H1 (cell line): ENCODE measurements around the gene HMG20A. TPM values are rescaled to one million over a fixed set of nuclear protein-coding genes. Genes with fewer than 3 reads are reported as not detected.

Experiments
- CTCF ChIA-PET: fragments of 300-600 bp; sonication (Branson Sonifier 250); formaldehyde crosslinking; loops from one replicate; lab custom pipeline; 2021; ENCODE audit not compliant: partially characterized antibody; lab: Charles Lee
- POLR2A ChIA-PET: fragments of 300-600 bp; sonication (Branson Sonifier 250); formaldehyde crosslinking; loops from one replicate; lab custom pipeline; 2021; ENCODE audit warnings: inconsistent platforms; ENCODE audit not compliant: partially characterized antibody; lab: Charles Lee
- DNase-seq, 2 experiments: peaks; one replicate each; pipeline versions ENCODE4 v3.0.0 to v3.0.0-alpha.2; 2010 to 2022; ENCODE audit warnings: low spot score in 2 of 2, low read depth in 1 of 2, mixed read lengths in 1 of 2
- FAIRE-seq: peaks from 2 replicates; lab custom pipeline; 2011; peaks lifted over from hg19 to GRCh38; lab: Jason Lieb, UNC
- H2AFZ ChIP-seq: 2 replicates; pipeline ENCODE4 v1.8.1; 2012; ENCODE audit warnings: low read length, inconsistent platforms
- H2AK5ac ChIP-seq: 2 replicates; pipeline ENCODE4 v1.6.1; 2013; ENCODE audit warnings: low read depth, low read length
- H2BK120ac ChIP-seq: replicated peaks from 2 replicates; pipeline ENCODE3; 2013; ENCODE audit warnings: low read depth, low read length, inconsistent platforms
- H2BK12ac ChIP-seq: 2 replicates; pipeline ENCODE4 v1.6.1; 2013; ENCODE audit warnings: low read depth, low read length
- H2BK15ac ChIP-seq: 2 replicates; pipeline ENCODE4 v1.6.1; 2013; ENCODE audit warnings: low read length
- H2BK20ac ChIP-seq: 2 replicates; pipeline ENCODE4 v1.6.1; 2013; ENCODE audit warnings: low read length
- H2BK5ac ChIP-seq: 2 replicates; pipeline ENCODE4 v1.6.1; 2013; ENCODE audit warnings: low read depth, low read length
- H3K14ac ChIP-seq: 2 replicates; pipeline ENCODE4 v1.6.1; 2013; ENCODE audit warnings: inconsistent platforms; ENCODE audit not compliant: insufficient read length
- H3K18ac ChIP-seq: 2 replicates; pipeline ENCODE4 v1.6.1; 2013; ENCODE audit warnings: low read length; ENCODE audit errors: extremely low read depth
- H3K23ac ChIP-seq: 2 replicates; pipeline ENCODE4 v1.6.1; 2013; ENCODE audit warnings: inconsistent platforms; ENCODE audit not compliant: insufficient read length
- H3K23me2 ChIP-seq: 2 replicates; pipeline ENCODE4 v1.6.1; 2013; ENCODE audit warnings: low read depth, low read length
- H3K27ac ChIP-seq: 2 replicates; pipeline ENCODE4 v1.6.1; 2011; ENCODE audit warnings: low read depth, low read length, inconsistent platforms
- H3K27me3 ChIP-seq, 4 experiments: replicated peaks in 1 of 4; 1 replicate in 1 of 4; 2 replicates in 3 of 4; pipeline versions ENCODE4 v1.6.1 to v1.8.1; 2011 to 2013; ENCODE audit warnings: low read length in 3 of 4, mild to moderate bottlenecking in 3 of 4, inconsistent platforms in 2 of 4, mixed read lengths in 2 of 4, moderate library complexity in 1 of 4; ENCODE audit not compliant: control insufficient read depth in 3 of 4, insufficient read depth in 3 of 4; ENCODE audit errors: extremely low read depth in 1 of 4
- H3K36me3 ChIP-seq, 4 experiments: 2 replicates each; pipeline versions ENCODE4 v1.6.1 to v1.8.1; 2011 to 2013; ENCODE audit warnings: mild to moderate bottlenecking in 4 of 4, low read length in 3 of 4, moderate library complexity in 2 of 4, control low read depth in 1 of 4, inconsistent platforms in 1 of 4; ENCODE audit not compliant: insufficient read depth in 4 of 4, control insufficient read depth in 2 of 4
- H3K4ac ChIP-seq: replicated peaks from 2 replicates; pipeline ENCODE3; 2013; ENCODE audit warnings: low read length, low read depth, mixed read lengths, inconsistent platforms; ENCODE audit not compliant: insufficient read length
- H3K4me1 ChIP-seq, 4 experiments: replicated peaks in 1 of 4; 1 replicate in 1 of 4; 2 replicates in 3 of 4; pipeline versions ENCODE4 v1.6.1 to v1.8.1; 2011 to 2013; ENCODE audit warnings: low read length in 3 of 4, inconsistent platforms in 2 of 4, mixed read lengths in 1 of 4; ENCODE audit not compliant: insufficient read depth in 4 of 4, control insufficient read depth in 3 of 4
- H3K4me2 ChIP-seq, 2 experiments: 2 replicates each; pipeline versions ENCODE4 v1.6.1 to v1.8.1; 2011 to 2013; ENCODE audit warnings: low read depth in 2 of 2, low read length in 2 of 2, control low read depth in 1 of 2, inconsistent platforms in 1 of 2, mild to moderate bottlenecking in 1 of 2; ENCODE audit not compliant: insufficient read depth in 1 of 2
- H3K4me3 ChIP-seq, 4 experiments: fragments of 200-600, 300-600 bp in 1 of 4; sonication (generic), shearing (Covaris generic), sonication (Bioruptor Twin) in 1 of 4; 2 replicates each; pipeline versions ENCODE4 v1.5.1 to v1.8.1; 2011 to 2016; ENCODE audit warnings: low read length in 4 of 4, low read depth in 3 of 4, control low read depth in 2 of 4, inconsistent platforms in 2 of 4, mild to moderate bottlenecking in 2 of 4, mixed read lengths in 1 of 4, moderate library complexity in 1 of 4; ENCODE audit not compliant: insufficient read depth in 2 of 4; ENCODE audit errors: extremely low read depth in 1 of 4
- H3K56ac ChIP-seq: replicated peaks from 2 replicates; pipeline ENCODE3; 2013; ENCODE audit warnings: low read depth, mild to moderate bottlenecking, mixed read lengths, low read length, inconsistent platforms; ENCODE audit not compliant: insufficient read length
- H3K79me1 ChIP-seq: 2 replicates; pipeline ENCODE4 v1.6.1; 2013; ENCODE audit warnings: low read depth, low read length, control low read depth
- H3K79me2 ChIP-seq, 2 experiments: 2 replicates each; pipeline versions ENCODE4 v1.6.1 to v1.8.1; 2012 to 2013; ENCODE audit warnings: low read length in 2 of 2, mild to moderate bottlenecking in 2 of 2, inconsistent platforms in 1 of 2; ENCODE audit not compliant: insufficient read depth in 2 of 2, control insufficient read depth in 1 of 2
- H3K9ac ChIP-seq, 4 experiments: replicated peaks in 1 of 4; 1 replicate in 1 of 4; 2 replicates in 3 of 4; pipeline versions ENCODE4 v1.6.1 to v1.8.1; 2011 to 2013; ENCODE audit warnings: low read depth in 3 of 4, low read length in 3 of 4, control low read depth in 2 of 4, mild to moderate bottlenecking in 2 of 4, moderate library complexity in 2 of 4, inconsistent platforms in 1 of 4; ENCODE audit errors: extremely low read depth in 1 of 4
- H3K9me3 ChIP-seq, 2 experiments: 2 replicates each; pipeline versions ENCODE4 v1.6.1 to v1.8.1; 2012 to 2013; ENCODE audit warnings: mild to moderate bottlenecking in 2 of 2, moderate library complexity in 2 of 2, control low read depth in 1 of 2, inconsistent platforms in 1 of 2, low read depth in 1 of 2, low read length in 1 of 2, mixed read lengths in 1 of 2; ENCODE audit not compliant: insufficient read depth in 2 of 2
- H4K20me1 ChIP-seq, 2 experiments: replicated peaks in 1 of 2; 2 replicates each; pipeline versions ENCODE3 to v1.8.1; 2011 to 2013; ENCODE audit warnings: inconsistent platforms in 2 of 2, low read length in 2 of 2, mild to moderate bottlenecking in 1 of 2; ENCODE audit not compliant: insufficient read depth in 2 of 2, control insufficient read depth in 1 of 2
- H4K5ac ChIP-seq: 2 replicates; pipeline ENCODE4 v1.6.1; 2013; ENCODE audit warnings: low read length, low read depth, mixed read lengths, inconsistent platforms; ENCODE audit not compliant: insufficient read length
- H4K8ac ChIP-seq: 2 replicates; pipeline ENCODE4 v1.8.0; 2013; ENCODE audit warnings: mild to moderate bottlenecking, moderate library complexity, low read length, inconsistent platforms; ENCODE audit not compliant: insufficient read depth; ENCODE audit errors: extremely low read depth
- H4K91ac ChIP-seq: replicated peaks from 2 replicates; pipeline ENCODE3; 2013; ENCODE audit warnings: low read length, mixed read lengths, inconsistent platforms; ENCODE audit not compliant: insufficient read length
- EGR1 ChIP-seq: IDR thresholded peaks from 2 replicates; pipeline ENCODE4 v1.6.1; 2011; ENCODE audit warnings: low read depth, low read length, borderline replicate concordance
- KDM4A ChIP-seq: IDR thresholded peaks from one replicate; pipeline ENCODE4 v1.7.1; 2012; ENCODE audit warnings: low read depth, mild to moderate bottlenecking, moderate library complexity, low read length, inconsistent platforms; ENCODE audit not compliant: severe bottlenecking
- POU5F1 ChIP-seq: IDR thresholded peaks from 2 replicates; pipeline ENCODE4 v1.6.1; 2011; ENCODE audit warnings: low read depth, mild to moderate bottlenecking, low read length, moderate library complexity
- SRF ChIP-seq: IDR thresholded peaks from 2 replicates; pipeline ENCODE4 v1.6.1; 2011; ENCODE audit warnings: mild to moderate bottlenecking, low read depth, low read length, moderate library complexity
- SUZ12 ChIP-seq: fragments of 200-600 bp; sonication (generic); IDR thresholded peaks from 2 replicates; pipeline ENCODE4 v1.6.1; 2012; ENCODE audit warnings: mild to moderate bottlenecking, inconsistent platforms, low read length, moderate library complexity, mixed read lengths
- WGBS, 2 experiments: shearing (Covaris generic) in 1 of 2; methylation state at CpG; one replicate each; pipeline versions ENCODE4 v1.1.6 to v1.1.7; 2013 to 2015; ENCODE audit warnings: low lambda C conversion rate in 2 of 2, mixed read lengths in 2 of 2, inconsistent platforms in 1 of 2, low coverage in 1 of 2, missing lambda C conversion rate in 1 of 2; ENCODE audit not compliant: insufficient replicate concordance in 2 of 2, insufficient coverage in 1 of 2, insufficient read length in 1 of 2; ENCODE audit errors: extremely low coverage in 1 of 2, missing lambda C conversion rate in 1 of 2; 5-methylcytosine and 5-hydroxymethylcytosine counted together
- polyA plus RNA-seq, 7 experiments: library from polyadenylated mRNA; depleted of rRNA in 3 of 7; stranded (reverse) in 5 of 7; unstranded in 2 of 7; fragments of >200 nt in 5 of 7; fragments of 200-250 nt in 2 of 7; gene quantifications; 1 replicate in 5 of 7; 2 replicates in 1 of 7; 4 replicates in 1 of 7; pipeline versions ENCODE4 v1.2.1 to v1.2.3, GENCODE V29; 2011 to 2013; ENCODE audit warnings: missing spikeins in 2 of 7, mixed read lengths in 2 of 7
- total RNA-seq: library from RNA; stranded (reverse); fragmentation: NEBNext Ultra II Directional; extraction: Animal tissue kit (Norgen Biotek cat#: 25700); gene quantifications from 2 replicates; pipeline ENCODE4 v1.2.1, GENCODE V29; 2021

HMG20A gene
- total and polyA plus RNA-seq, 2 of the 8 experiments (the other 6 are each of a cell fraction or from before 2014, with no cell fraction given): 52.1 to 59.7 TPM

DNA sequence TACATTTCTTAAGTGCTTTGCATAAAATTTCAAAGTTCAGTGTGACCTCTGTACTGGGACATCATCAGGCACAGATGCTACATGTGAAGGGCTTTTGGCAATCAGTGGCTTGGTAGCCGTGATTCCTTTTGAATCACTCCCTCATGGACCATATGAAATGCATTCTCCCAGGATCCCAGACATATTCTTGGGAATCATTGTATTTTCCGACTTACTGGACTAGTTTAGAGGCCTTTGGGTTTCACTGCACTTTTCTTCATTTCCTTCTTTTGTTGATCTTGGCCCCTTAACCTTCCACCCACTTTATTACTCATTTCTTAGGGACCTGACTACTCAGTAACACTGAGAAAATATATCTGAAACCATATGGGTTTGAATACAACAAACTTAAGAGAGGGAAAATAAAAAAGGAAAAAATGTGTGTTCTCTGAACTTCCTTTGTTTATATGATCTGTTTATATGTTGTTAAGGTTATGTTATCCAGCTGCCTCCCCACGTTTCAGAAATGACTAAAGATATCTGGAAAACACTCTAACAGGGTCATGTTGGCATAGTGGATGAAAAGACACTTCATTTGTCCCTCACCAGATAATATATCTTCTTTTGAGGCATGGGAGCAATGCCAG, 35.1 kb downstream of the HMG20A start:
- H3K79me1 ChIP-seq: 0 out of 2 replicates have a peak, but pooled peaks cover 2% of the 10 kb centered on the region
- POLR2A ChIA-PET: no interaction called here
- DNase-seq: no peak
- no peak overlapping the region for H2AK5ac ChIP-seq
- no peak overlapping the region for H2BK12ac ChIP-seq
- TF ChIP-seq SUZ12: no peak
- TF ChIP-seq POU5F1: no peak
- TF ChIP-seq EGR1: no peak
- TF ChIP-seq SRF: no peak
- no peak for TF ChIP-seq KDM4A
- TF ChIP-seq, all 59 proteins: peak for 0
- H4K5ac ChIP-seq: no peak overlapping the region
- no peak overlapping the region for H2BK5ac ChIP-seq
- peaks cover 0 to 4% (median 0%) of the 10 kb centered on the region in 4 experiments; a peak in 1 of 7 replicates for H3K4me1 ChIP-seq
- peaks cover 3 to 13% (median 7%) of the 10 kb centered on the region in 4 experiments; a peak in 6 of 8 replicates for H3K36me3 ChIP-seq
- no peak overlapping the region for H3K4me3 ChIP-seq
- no peaks in the 10 kb centered on the region for H3K23me2 ChIP-seq
- no peak overlapping the region for H2AFZ ChIP-seq
- no peak overlapping the region for H4K91ac ChIP-seq
- WGBS, 2 experiments: 83% methylated on average over 3 of the region's 3 CpGs; no CpG with 5 or more reads in 1 of the 2 experiments
- CTCF ChIA-PET: no interaction called here
- H3K79me2 ChIP-seq: peaks cover 0 to 10% of the 10 kb centered on the region in 2 experiments; a peak in 1 of 4 replicates
- H3K9ac ChIP-seq: no peak overlapping the region
- H3K14ac ChIP-seq: no peak overlapping the region
- no peak overlapping the region for H2BK20ac ChIP-seq
- H3K4ac ChIP-seq: no peak overlapping the region
- H3K27ac ChIP-seq: no peak overlapping the region
- H3K56ac ChIP-seq: no peak overlapping the region
- H4K8ac ChIP-seq: no peak overlapping the region
- no peaks in the 10 kb centered on the region for H3K27me3 ChIP-seq
- H3K18ac ChIP-seq: no peak overlapping the region
- no peak overlapping the region for H3K23ac ChIP-seq
- H3K4me2 ChIP-seq: no peak overlapping the region
- H4K20me1 ChIP-seq: no peaks in the 10 kb centered on the region
- H3K9me3 ChIP-seq: no peaks in the 10 kb centered on the region
- no peak overlapping the region for H2BK120ac ChIP-seq
- H2BK15ac ChIP-seq: no peak overlapping the region
- FAIRE-seq: no peak
